ENCODE measurements around the gene VAT1L.

DNA sequence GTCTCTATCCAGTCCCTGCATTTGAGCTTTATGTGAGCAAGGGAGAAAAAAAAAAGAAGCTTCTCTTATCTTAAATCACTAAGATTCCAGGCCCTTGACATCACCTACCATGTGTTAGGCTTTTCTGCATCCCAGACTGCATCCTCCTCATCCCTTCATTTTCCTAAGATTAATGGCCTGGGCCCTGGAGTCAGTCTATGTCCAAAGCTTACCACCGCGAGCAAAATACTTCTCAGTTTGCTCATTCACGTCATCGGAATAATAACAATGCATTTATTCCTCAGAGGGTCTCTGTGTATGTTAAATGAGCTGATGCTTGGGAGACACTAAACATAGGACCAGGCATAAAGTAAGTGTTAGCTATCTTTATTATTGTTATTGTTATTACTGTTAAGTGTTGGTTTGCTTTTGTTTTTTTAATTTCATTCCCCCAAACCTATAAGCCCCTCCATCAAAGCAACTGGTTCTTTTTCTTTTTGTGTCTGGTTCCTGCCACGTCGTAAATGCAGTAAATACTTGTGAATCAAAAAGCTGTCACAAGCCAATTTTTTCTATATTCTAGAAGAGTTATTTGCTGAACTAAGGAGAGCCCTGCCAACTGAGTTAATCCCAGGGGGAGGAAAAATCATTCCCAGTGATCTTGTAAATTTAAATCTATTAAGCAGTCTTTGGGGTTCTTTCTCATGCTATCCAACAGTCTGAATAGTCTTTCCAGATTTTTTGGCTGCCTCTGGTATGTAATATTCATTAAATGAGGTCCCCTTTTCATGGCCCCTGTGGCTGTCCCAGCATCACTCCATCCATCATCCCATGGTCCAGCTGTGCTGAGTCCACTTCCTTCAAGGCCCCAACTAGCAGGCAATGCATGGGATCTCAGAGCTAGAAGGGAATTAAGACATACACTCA, 46.5 kb downstream of the VAT1L start:
- TF ChIP-seq, protein P1, sequence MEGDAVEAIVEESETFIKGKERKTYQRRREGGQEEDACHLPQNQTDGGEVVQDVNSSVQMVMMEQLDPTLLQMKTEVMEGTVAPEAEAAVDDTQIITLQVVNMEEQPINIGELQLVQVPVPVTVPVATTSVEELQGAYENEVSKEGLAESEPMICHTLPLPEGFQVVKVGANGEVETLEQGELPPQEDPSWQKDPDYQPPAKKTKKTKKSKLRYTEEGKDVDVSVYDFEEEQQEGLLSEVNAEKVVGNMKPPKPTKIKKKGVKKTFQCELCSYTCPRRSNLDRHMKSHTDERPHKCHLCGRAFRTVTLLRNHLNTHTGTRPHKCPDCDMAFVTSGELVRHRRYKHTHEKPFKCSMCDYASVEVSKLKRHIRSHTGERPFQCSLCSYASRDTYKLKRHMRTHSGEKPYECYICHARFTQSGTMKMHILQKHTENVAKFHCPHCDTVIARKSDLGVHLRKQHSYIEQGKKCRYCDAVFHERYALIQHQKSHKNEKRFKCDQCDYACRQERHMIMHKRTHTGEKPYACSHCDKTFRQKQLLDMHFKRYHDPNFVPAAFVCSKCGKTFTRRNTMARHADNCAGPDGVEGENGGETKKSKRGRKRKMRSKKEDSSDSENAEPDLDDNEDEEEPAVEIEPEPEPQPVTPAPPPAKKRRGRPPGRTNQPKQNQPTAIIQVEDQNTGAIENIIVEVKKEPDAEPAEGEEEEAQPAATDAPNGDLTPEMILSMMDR (IDR thresholded peaks at IDR 0.05) = no peak
- TF ChIP-seq EZH2 (IDR thresholded peaks at IDR 0.05; ENCODE audit: borderline replicate concordance, insufficient read depth, low read depth, low read length, poor library complexity, severe bottlenecking) = no peak

Measured in B cell (primary cell).